Right lobe of liver (tissue), 6 donors: Measurements from ENCODE around the gene DSCAML1. TPM values are rescaled to one million over a fixed set of nuclear protein-coding genes. Genes with fewer than 3 reads are reported as not detected.

Experiments used
- ATAC-seq, 4 donors: fragments of 200-7000 bp; cut with Tn5 transposase; one replicate each; pipeline ENCODE4 v1.9.1; 2020; ENCODE audit warnings: mild to moderate bottlenecking in 4 of 4, moderate library complexity in 4 of 4
- DNase-seq, 3 donors: peaks; one replicate each; pipeline ENCODE4 v3.0.0-alpha.2; 2020
- H3K27ac ChIP-seq, 3 donors: fragments of 200-600 bp; one replicate each; pipeline ENCODE4 v1.8.0; 2022
- H3K27me3 ChIP-seq, 2 donors: fragments of 200-600 bp; one replicate each; pipeline ENCODE4 v1.8.0; 2022
- H3K36me3 ChIP-seq, 4 donors: fragments of 200-600 bp; sonication (generic) in 1 of 4; one replicate each; pipeline versions ENCODE4 v1.5.1 to v1.8.0; 2017 to 2022; ENCODE audit warnings: control low read depth in 1 of 4
- H3K4me1 ChIP-seq, 4 donors: fragments of 200-600 bp; sonication (generic) in 1 of 4; one replicate each; pipeline versions ENCODE4 v1.5.1 to v1.8.0; 2017 to 2022; ENCODE audit warnings: control low read depth in 1 of 4
- H3K4me3 ChIP-seq, 3 donors: fragments of 200-600 bp; one replicate each; pipeline ENCODE4 v1.8.0; 2022
- H3K9me3 ChIP-seq, 4 donors: fragments of 200-600 bp; sonication (generic) in 1 of 4; one replicate each; pipeline versions ENCODE4 v1.5.1 to v1.8.0; 2017 to 2022; ENCODE audit warnings: control low read depth in 1 of 4
- POLR2A ChIP-seq: fragments of 450-650 bp; IDR thresholded peaks from one replicate; pipeline ENCODE4 v1.6.1; 2017; ENCODE audit warnings: antibody characterized with exemption, mild to moderate bottlenecking
- WGBS: methylation state at CpG from one replicate; pipeline ENCODE4 v1.1.6; 2018; ENCODE audit warnings: low coverage, low lambda C conversion rate; ENCODE audit not compliant: insufficient coverage; ENCODE audit errors: missing lambda C conversion rate; 5-methylcytosine and 5-hydroxymethylcytosine counted together
- intact Hi-C, 2 donors: fragments of 100-400 bp; cut with DNase I; formaldehyde crosslinking; loops; one replicate each; pipeline versions ENCODE4 v1.11.2 to v1.14.1; 2022
- total RNA-seq, 6 experiments: library from RNA; depleted of rRNA in 2 of 6; stranded (reverse); fragments of >200 nt in 2 of 6; fragmentation: NEBNext Ultra II Directional in 3 of 6; extraction: Animal tissue kit (Norgen Biotek cat#: 25700) in 3 of 6; gene quantifications; one replicate each; pipeline versions ENCODE4 v1.1.0 to v1.2.4, GENCODE V29; 2016 to 2023
- TF ChIP-seq, protein P1 (sequence below), 4 donors: fragments of 200-600 bp in 3 of 4; fragments of 450-650 bp in 1 of 4; IDR thresholded peaks; one replicate each; pipeline versions ENCODE4 v1.5.1 to v1.8.0; 2016 to 2022; ENCODE audit warnings: antibody characterized with exemption in 4 of 4, mild to moderate bottlenecking in 2 of 4
- donor health status: DM: no; HTN: yes; CAD: no.
- donor health status: DM: no; HTN: no; CAD: no.
- donor health status: DM: no; HTN: no; CAD: no.
- donor health status: DM: no; HTN: yes; CAD: no.
- donor health status: DM: no; HTN: yes; CAD: no.

DSCAML1 gene
- total RNA-seq, 6 experiments from 2014 or later = 0.06 to 0.92 (median 0.22) TPM; not detected in 1

DNA sequence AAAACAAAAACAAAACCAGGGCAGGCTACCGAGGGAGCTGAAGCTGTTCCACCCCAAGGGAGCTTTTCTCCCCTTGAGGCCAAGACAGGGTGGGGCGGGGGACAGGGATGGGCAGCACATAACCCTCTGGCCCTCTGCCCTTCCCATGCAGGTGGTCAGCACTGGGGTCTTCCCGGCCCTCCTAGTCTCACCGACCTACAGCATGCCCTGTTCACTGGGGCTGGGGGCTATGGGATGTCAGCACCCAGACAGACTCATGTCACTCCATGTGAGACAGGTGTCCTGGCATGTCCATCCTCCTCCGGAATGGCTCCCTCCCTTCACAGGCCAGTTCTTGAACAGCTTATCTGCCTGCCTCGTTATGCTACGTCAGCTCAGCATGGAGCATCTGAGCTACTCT, 51.7 kb downstream of the DSCAML1 start:
- Histone ChIP-seq H3K4me3 (no peak overlapping the region), H3K27me3 (no peaks in the 10 kb centered on the region), H3K27ac (no peak overlapping the region), H3K9me3 (no peaks in the 10 kb centered on the region), H3K4me1 (peaks cover 0 to 16% (median 0%) of the 10 kb centered on the region in 4 donors), H3K36me3 (no peaks in the 10 kb centered on the region)
- TF ChIP-seq, protein P1, sequence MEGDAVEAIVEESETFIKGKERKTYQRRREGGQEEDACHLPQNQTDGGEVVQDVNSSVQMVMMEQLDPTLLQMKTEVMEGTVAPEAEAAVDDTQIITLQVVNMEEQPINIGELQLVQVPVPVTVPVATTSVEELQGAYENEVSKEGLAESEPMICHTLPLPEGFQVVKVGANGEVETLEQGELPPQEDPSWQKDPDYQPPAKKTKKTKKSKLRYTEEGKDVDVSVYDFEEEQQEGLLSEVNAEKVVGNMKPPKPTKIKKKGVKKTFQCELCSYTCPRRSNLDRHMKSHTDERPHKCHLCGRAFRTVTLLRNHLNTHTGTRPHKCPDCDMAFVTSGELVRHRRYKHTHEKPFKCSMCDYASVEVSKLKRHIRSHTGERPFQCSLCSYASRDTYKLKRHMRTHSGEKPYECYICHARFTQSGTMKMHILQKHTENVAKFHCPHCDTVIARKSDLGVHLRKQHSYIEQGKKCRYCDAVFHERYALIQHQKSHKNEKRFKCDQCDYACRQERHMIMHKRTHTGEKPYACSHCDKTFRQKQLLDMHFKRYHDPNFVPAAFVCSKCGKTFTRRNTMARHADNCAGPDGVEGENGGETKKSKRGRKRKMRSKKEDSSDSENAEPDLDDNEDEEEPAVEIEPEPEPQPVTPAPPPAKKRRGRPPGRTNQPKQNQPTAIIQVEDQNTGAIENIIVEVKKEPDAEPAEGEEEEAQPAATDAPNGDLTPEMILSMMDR (IDR thresholded peaks at IDR 0.05) = no peak
- TF ChIP-seq POLR2A = no peak
- intact Hi-C loops = no loop called here
- 55% methylated on average over 3 of the region's 7 CpGs for WGBS
- ATAC-seq (no peak), DNase-seq (no peak)

DNA sequence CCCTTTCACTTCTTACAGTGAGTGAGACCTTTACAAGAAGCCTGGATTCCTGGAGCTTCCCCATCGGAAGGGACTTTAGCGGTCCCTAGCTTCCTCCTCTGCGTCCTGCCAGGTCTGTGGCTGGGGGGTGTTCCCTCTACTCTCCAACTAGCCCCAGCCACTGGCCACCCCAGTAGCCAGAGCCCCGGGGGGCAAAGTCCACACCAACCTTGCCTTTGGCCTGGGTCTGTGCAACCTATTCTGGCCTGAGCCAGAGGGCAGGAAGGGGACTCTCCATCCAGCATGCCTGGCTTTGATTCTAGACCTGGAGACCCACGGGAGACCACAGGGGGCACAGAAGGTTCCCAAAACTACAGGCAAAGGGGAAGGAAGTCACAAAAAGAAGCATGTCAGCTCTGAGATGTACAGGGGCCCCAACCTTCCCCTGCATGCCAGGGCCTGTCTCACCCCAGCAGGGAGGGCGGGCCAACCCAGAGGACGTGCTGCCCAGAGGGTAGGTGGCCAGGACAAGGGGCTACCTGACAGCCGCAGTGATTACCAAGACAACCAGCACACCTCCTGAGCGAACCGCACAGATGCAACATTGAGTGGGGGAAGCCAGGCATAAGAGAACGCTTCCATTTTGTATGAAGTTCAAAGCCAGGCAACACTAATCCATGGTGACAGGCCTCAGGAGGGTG, 52.4 kb downstream of the DSCAML1 start:
- Histone ChIP-seq H3K27me3 (no peaks in the 10 kb centered on the region), H3K9me3 (no peaks in the 10 kb centered on the region), H3K27ac (no peak overlapping the region), H3K36me3 (no peaks in the 10 kb centered on the region), H3K4me3 (no peak overlapping the region), H3K4me1 (peaks cover 0 to 10% (median 0%) of the 10 kb centered on the region in 4 donors)
- DNase-seq = no peak
- ATAC-seq = no peak
- no peak for TF ChIP-seq POLR2A
- TF ChIP-seq, protein P1 (IDR thresholded peaks at IDR 0.05) = no peak
- intact Hi-C loops = no loop called here
- WGBS = 64% methylated on average over 5 of the region's 11 CpGs

DNA sequence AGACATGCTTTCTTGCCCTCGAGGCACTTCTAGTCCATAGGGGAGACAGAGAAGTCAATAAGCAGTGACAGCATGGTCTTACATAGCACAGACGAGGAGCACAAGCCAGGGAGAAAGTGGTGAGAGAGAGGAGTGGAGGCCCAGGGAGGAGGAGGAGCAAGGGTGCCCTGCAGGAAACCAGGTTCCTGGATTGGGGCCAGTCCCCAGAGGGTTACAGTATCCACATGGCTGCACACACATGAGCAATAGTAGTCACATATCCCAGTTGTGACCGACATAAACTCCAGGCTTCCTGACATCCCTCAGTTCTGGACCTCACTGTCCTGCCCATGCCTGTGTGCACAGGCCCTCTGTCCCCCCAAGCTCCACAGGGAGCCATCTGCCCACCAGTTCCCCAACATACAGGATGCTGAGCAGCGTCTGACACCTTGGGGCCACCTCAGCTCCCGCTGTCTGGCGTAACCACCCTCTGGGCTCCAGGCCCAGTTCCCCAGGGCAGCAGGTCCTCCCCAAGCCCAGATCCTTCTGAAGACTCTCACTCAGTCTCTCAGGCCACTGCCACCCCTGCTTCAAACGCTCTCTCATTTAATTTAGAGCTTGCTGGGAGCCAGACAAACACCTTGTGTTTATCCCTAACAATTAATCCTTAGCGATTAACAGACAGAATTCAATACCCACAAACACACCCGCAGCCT, 53.7 kb downstream of the DSCAML1 start:
- no peak overlapping the region for H3K27ac ChIP-seq
- no peak overlapping the region for H3K4me3 ChIP-seq
- H3K36me3 ChIP-seq = no peaks in the 10 kb centered on the region
- DNase-seq (no peak), ATAC-seq (no peak)
- H3K27me3 ChIP-seq = no peaks in the 10 kb centered on the region
- TF ChIP-seq, protein P1 (IDR thresholded peaks at IDR 0.05) = no peak
- no peak for TF ChIP-seq POLR2A
- no peaks in the 10 kb centered on the region for H3K9me3 ChIP-seq
- no peaks in the 10 kb centered on the region for H3K4me1 ChIP-seq
- intact Hi-C loops = no loop called here
- 56% methylated on average over 7 of the region's 9 CpGs for WGBS

DNA sequence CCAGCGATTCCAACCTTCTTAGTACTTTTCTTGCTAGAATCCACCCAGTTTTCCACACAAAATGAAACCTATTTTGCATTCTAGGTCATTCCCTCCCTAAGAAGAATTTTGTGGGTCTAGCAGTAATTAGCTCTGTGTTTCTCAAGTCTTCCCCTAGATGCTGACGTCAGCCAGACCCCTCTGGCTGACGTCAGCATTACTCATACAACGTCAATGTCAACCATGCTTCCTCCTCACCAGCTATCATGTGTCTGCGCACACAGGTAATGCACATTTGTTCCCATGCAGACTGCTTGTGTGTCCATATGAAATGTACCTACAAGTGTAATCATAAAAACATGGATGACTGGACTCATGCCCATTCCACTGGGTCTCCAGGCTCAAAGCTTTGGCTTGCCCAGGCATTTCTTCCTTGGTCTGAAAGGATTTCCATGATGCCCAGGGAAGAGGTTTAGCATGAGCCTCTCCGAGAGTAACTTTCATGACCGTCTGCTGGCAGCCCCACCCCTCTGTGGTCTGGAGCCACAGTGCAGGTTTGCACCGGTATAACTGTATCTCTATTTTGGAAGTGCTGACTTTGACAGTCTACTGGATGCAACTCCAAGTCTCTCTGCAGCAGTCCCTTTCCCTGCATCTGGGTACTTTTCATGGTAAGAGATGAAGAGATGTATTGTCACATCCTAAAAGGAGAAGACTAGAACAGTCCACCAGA, 58.6 kb downstream of the DSCAML1 start:
- TF ChIP-seq, protein P1 (IDR thresholded peaks at IDR 0.05) = no peak
- no peak for TF ChIP-seq POLR2A
- H3K36me3 ChIP-seq = no peaks in the 10 kb centered on the region
- no peak overlapping the region for H3K27ac ChIP-seq
- H3K27me3 ChIP-seq = no peaks in the 10 kb centered on the region
- intact Hi-C loops = no loop called here
- ATAC-seq (no peak), DNase-seq (no peak)
- no peaks in the 10 kb centered on the region for H3K9me3 ChIP-seq
- H3K4me1 ChIP-seq = no peaks in the 10 kb centered on the region
- no peak overlapping the region for H3K4me3 ChIP-seq
- 65% methylated on average over 8 of the region's 8 CpGs for WGBS
